GM23338 (cell line): Measurements from ENCODE around the gene ZNF277. TPM values are rescaled to one million over a fixed set of nuclear protein-coding genes. Genes with fewer than 3 reads are reported as not detected.

Experiments
- ATAC-seq: fragments of 200-7000 bp; cut with Tn5 transposase; 3 replicates; pipeline ENCODE4 v1.9.1; 2020
- DNase-seq: peaks from one replicate; pipeline ENCODE4 v3.0.0-alpha.2; 2015; ENCODE audit warnings: low spot score
- H2AFZ ChIP-seq: fragments of 200-600 bp; sonication (generic); 2 replicates; pipeline ENCODE4 v1.8.0; 2016; ENCODE audit warnings: antibody characterized with exemption, mild to moderate bottlenecking, moderate library complexity
- H3F3A ChIP-seq: fragments of 200-600 bp; sonication (generic); replicated peaks from 2 replicates; pipeline ENCODE4 v1.8.0; 2017; ENCODE audit warnings: antibody characterized with exemption, mixed run types, low read depth
- H3K27ac ChIP-seq: fragments of 200-600 bp; sonication (generic); 2 replicates; pipeline ENCODE4 v1.6.1; 2016; ENCODE audit warnings: low read depth
- H3K27me3 ChIP-seq: fragments of 200-600 bp; sonication (generic); 2 replicates; pipeline ENCODE4 v1.8.0; 2016; ENCODE audit warnings: mild to moderate bottlenecking, mixed run types, moderate library complexity; ENCODE audit not compliant: insufficient read depth
- H3K36me3 ChIP-seq: fragments of 200-600 bp; sonication (generic); 2 replicates; pipeline ENCODE4 v1.8.0; 2016; ENCODE audit warnings: mild to moderate bottlenecking; ENCODE audit not compliant: insufficient read depth
- H3K4me1 ChIP-seq: fragments of 200-600 bp; sonication (generic); 2 replicates; pipeline ENCODE4 v1.8.0; 2016; ENCODE audit warnings: mild to moderate bottlenecking, moderate library complexity; ENCODE audit not compliant: insufficient read depth
- H3K4me2 ChIP-seq: fragments of 200-600 bp; sonication (generic); 2 replicates; pipeline ENCODE4 v1.7.1; 2017; ENCODE audit warnings: mixed run types
- H3K4me3 ChIP-seq: fragments of 200-600 bp; sonication (generic); 2 replicates; pipeline ENCODE4 v1.6.1; 2016; ENCODE audit warnings: mixed run types
- H3K79me2 ChIP-seq: fragments of 200-600 bp; sonication (generic); replicated peaks from 2 replicates; pipeline ENCODE4 v1.8.0; 2017; ENCODE audit warnings: mild to moderate bottlenecking; ENCODE audit not compliant: insufficient read depth
- H3K9me2 ChIP-seq: fragments of 200-600 bp; sonication (generic); 2 replicates; pipeline ENCODE4 v1.8.0; 2017; ENCODE audit not compliant: insufficient read depth
- H4K20me1 ChIP-seq: fragments of 200-600 bp; sonication (generic); replicated peaks from 2 replicates; pipeline ENCODE4 v1.8.0; 2017; ENCODE audit warnings: mild to moderate bottlenecking; ENCODE audit not compliant: insufficient read depth
- H3K27ac Mint-ChIP-seq: 2 replicates; pipeline ENCODE4 v1.8.0; 2020; ENCODE audit warnings: inconsistent platforms, mild to moderate bottlenecking, moderate library complexity, mixed read lengths
- H3K27me3 Mint-ChIP-seq: 3 replicates; pipeline ENCODE4 v1.8.0; 2022; ENCODE audit warnings: low read depth, mild to moderate bottlenecking, moderate library complexity, mixed read lengths, inconsistent platforms; ENCODE audit not compliant: insufficient read depth, poor library complexity
- H3K36me3 Mint-ChIP-seq: 3 replicates; pipeline ENCODE4 v1.8.0; 2021; ENCODE audit warnings: low read depth, mild to moderate bottlenecking, inconsistent platforms, moderate library complexity, mixed read lengths
- H3K4me1 Mint-ChIP-seq: 3 replicates; pipeline ENCODE4 v1.8.0; 2020; ENCODE audit warnings: mild to moderate bottlenecking, inconsistent platforms, mixed read lengths
- H3K4me3 Mint-ChIP-seq: 3 replicates; pipeline ENCODE4 v1.8.0; 2021; ENCODE audit warnings: moderate library complexity, mild to moderate bottlenecking, inconsistent platforms, mixed read lengths
- H3K9me3 Mint-ChIP-seq: 3 replicates; pipeline ENCODE4 v1.8.0; 2020; ENCODE audit warnings: moderate library complexity, mild to moderate bottlenecking, inconsistent platforms, mixed read lengths
- CREB1 ChIP-seq: fragments of 250-450 bp; sonication (Bioruptor Pico); IDR thresholded peaks from 2 replicates; pipeline ENCODE4 v1.5.0; 2020; ENCODE audit warnings: low read depth, mild to moderate bottlenecking, moderate library complexity
- EZH2 ChIP-seq: fragments of 200-600 bp; sonication (generic); IDR thresholded peaks from one replicate; pipeline ENCODE4 v1.8.0; 2017; ENCODE audit warnings: antibody characterized with exemption, mild to moderate bottlenecking, low read depth; ENCODE audit not compliant: unreplicated experiment
- EZH2phosphoT487 ChIP-seq: fragments of 200-600 bp; sonication (generic); IDR thresholded peaks from one replicate; pipeline ENCODE4 v1.8.1; 2018; ENCODE audit warnings: antibody characterized with exemption; ENCODE audit not compliant: unreplicated experiment
- JUNB ChIP-seq: IDR thresholded peaks from one replicate; pipeline ENCODE4 v1.6.1; 2016; ENCODE audit warnings: antibody characterized with exemption; ENCODE audit not compliant: unreplicated experiment
- NANOG ChIP-seq: IDR thresholded peaks from 2 replicates; pipeline ENCODE4 v1.6.1; 2016; ENCODE audit warnings: antibody characterized with exemption, borderline replicate concordance
- POLR2AphosphoS5 ChIP-seq: IDR thresholded peaks from 2 replicates; pipeline ENCODE4 v1.6.1; 2016; ENCODE audit warnings: antibody characterized with exemption, low read depth
- STAT1 ChIP-seq: IDR thresholded peaks from one replicate; pipeline ENCODE4 v1.6.1; 2016; ENCODE audit warnings: antibody characterized with exemption; ENCODE audit not compliant: unreplicated experiment
- ZNF114 ChIP-seq: fragments of 250-450 bp; sonication (Bioruptor Pico); IDR thresholded peaks from 2 replicates; pipeline ENCODE4 v1.5.0; 2020; ENCODE audit warnings: mild to moderate bottlenecking, moderate library complexity
- ZNF331 ChIP-seq: fragments of 250-450 bp; sonication (Bioruptor Pico); IDR thresholded peaks from 2 replicates; pipeline ENCODE4 v1.5.0; 2020; ENCODE audit warnings: low read depth, mild to moderate bottlenecking, moderate library complexity
- polyA plus RNA-seq: library from polyadenylated mRNA; unstranded; fragments of >200 nt; fragmentation: Nextera tagmentation; extraction: Ambion mirVana; gene quantifications from 2 replicates; pipeline ENCODE4 v1.2.1, GENCODE V29; 2016
- total RNA-seq: library from RNA; depleted of rRNA; stranded (reverse); fragments of >200 nt; shearing (Covaris generic); gene quantifications from 2 replicates; pipeline ENCODE4 v1.2.3, GENCODE V29; 2014
- TF ChIP-seq, protein P1 (sequence below), 2 experiments: fragments of 200-600 bp in 1 of 2; sonication (generic) in 1 of 2; conservative IDR thresholded peaks; 2 replicates each; pipeline versions ENCODE4 v1.5.1 to v1.6.1; 2016 to 2017; ENCODE audit warnings: antibody characterized with exemption in 2 of 2, low read depth in 2 of 2, mild to moderate bottlenecking in 2 of 2, moderate library complexity in 1 of 2
- TF ChIP-seq, protein P2 (sequence below): fragments of 250-450 bp; sonication (Bioruptor Pico); IDR thresholded peaks from 2 replicates; pipeline ENCODE4 v1.5.0; 2020; ENCODE audit warnings: mild to moderate bottlenecking, moderate library complexity
- TF ChIP-seq, protein P3 (sequence below): IDR thresholded peaks from one replicate; pipeline ENCODE4 v1.6.1; 2018; ENCODE audit warnings: antibody characterized with exemption; ENCODE audit not compliant: unreplicated experiment
- TF ChIP-seq, protein P4 (sequence below): IDR thresholded peaks from 2 replicates; pipeline ENCODE4 v1.6.1; 2016; ENCODE audit warnings: antibody characterized with exemption

ZNF277 gene
- total and polyA plus RNA-seq, 2 experiments from 2014 or later, result 25.4 to 28.9 TPM

DNA sequence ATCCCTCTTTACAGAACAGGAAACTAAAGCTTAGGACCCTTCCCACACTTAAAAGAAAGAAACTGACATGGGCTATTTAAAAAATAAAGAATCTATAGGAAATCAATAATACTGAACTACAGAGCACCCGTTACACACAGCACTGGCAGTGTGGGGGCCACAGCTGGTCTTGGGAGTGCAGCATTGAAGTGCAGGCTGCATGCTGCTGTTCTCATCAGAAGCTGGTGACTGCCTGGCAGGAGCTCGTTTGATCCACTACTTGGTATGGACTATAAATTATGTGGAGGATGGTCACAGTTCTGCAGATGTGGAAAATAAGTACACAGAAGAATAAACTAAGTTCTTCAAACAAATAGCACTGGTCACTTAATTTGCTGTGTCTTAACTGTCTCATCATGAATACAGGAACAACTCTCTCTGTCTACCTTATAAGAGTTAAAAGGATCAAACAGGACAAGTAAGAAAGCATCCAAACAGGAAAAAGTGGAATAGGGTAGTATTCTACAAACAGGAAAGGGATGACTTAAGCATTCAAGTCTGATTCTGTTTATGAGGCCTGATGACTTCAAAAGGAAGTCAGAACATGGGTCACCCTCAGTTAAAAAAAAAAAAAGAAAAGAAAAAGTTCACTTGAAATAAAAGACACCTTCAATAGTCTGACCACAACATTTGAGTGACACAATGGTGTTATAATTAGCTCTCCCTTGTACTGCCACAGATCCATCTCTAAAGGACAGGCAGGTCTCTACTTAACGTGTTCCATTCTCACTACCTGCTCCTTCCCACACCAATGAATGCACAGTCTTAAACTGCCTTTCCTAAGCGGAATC lies 21.3 kb upstream of the ZNF277 start:
- no peaks in the 10 kb centered on the region for H3K27me3 ChIP-seq
- H3K4me2 ChIP-seq, result no peak overlapping the region
- H2AFZ ChIP-seq, result no peak overlapping the region
- no peak overlapping the region for H3K4me3 ChIP-seq
- H3K27me3 Mint-ChIP-seq, result no peaks in the 10 kb centered on the region
- H3K4me1 ChIP-seq, result peaks cover 6% of the 10 kb centered on the region; the same call in 1 of the 2 replicates
- peaks cover 12% of the 10 kb centered on the region for H4K20me1 ChIP-seq
- TF ChIP-seq, protein P1, sequence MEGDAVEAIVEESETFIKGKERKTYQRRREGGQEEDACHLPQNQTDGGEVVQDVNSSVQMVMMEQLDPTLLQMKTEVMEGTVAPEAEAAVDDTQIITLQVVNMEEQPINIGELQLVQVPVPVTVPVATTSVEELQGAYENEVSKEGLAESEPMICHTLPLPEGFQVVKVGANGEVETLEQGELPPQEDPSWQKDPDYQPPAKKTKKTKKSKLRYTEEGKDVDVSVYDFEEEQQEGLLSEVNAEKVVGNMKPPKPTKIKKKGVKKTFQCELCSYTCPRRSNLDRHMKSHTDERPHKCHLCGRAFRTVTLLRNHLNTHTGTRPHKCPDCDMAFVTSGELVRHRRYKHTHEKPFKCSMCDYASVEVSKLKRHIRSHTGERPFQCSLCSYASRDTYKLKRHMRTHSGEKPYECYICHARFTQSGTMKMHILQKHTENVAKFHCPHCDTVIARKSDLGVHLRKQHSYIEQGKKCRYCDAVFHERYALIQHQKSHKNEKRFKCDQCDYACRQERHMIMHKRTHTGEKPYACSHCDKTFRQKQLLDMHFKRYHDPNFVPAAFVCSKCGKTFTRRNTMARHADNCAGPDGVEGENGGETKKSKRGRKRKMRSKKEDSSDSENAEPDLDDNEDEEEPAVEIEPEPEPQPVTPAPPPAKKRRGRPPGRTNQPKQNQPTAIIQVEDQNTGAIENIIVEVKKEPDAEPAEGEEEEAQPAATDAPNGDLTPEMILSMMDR (conservative IDR thresholded peaks at IDR 0.05; ENCODE audit: low read depth in 2 of 2), result no peak
- TF ChIP-seq, protein P2, sequence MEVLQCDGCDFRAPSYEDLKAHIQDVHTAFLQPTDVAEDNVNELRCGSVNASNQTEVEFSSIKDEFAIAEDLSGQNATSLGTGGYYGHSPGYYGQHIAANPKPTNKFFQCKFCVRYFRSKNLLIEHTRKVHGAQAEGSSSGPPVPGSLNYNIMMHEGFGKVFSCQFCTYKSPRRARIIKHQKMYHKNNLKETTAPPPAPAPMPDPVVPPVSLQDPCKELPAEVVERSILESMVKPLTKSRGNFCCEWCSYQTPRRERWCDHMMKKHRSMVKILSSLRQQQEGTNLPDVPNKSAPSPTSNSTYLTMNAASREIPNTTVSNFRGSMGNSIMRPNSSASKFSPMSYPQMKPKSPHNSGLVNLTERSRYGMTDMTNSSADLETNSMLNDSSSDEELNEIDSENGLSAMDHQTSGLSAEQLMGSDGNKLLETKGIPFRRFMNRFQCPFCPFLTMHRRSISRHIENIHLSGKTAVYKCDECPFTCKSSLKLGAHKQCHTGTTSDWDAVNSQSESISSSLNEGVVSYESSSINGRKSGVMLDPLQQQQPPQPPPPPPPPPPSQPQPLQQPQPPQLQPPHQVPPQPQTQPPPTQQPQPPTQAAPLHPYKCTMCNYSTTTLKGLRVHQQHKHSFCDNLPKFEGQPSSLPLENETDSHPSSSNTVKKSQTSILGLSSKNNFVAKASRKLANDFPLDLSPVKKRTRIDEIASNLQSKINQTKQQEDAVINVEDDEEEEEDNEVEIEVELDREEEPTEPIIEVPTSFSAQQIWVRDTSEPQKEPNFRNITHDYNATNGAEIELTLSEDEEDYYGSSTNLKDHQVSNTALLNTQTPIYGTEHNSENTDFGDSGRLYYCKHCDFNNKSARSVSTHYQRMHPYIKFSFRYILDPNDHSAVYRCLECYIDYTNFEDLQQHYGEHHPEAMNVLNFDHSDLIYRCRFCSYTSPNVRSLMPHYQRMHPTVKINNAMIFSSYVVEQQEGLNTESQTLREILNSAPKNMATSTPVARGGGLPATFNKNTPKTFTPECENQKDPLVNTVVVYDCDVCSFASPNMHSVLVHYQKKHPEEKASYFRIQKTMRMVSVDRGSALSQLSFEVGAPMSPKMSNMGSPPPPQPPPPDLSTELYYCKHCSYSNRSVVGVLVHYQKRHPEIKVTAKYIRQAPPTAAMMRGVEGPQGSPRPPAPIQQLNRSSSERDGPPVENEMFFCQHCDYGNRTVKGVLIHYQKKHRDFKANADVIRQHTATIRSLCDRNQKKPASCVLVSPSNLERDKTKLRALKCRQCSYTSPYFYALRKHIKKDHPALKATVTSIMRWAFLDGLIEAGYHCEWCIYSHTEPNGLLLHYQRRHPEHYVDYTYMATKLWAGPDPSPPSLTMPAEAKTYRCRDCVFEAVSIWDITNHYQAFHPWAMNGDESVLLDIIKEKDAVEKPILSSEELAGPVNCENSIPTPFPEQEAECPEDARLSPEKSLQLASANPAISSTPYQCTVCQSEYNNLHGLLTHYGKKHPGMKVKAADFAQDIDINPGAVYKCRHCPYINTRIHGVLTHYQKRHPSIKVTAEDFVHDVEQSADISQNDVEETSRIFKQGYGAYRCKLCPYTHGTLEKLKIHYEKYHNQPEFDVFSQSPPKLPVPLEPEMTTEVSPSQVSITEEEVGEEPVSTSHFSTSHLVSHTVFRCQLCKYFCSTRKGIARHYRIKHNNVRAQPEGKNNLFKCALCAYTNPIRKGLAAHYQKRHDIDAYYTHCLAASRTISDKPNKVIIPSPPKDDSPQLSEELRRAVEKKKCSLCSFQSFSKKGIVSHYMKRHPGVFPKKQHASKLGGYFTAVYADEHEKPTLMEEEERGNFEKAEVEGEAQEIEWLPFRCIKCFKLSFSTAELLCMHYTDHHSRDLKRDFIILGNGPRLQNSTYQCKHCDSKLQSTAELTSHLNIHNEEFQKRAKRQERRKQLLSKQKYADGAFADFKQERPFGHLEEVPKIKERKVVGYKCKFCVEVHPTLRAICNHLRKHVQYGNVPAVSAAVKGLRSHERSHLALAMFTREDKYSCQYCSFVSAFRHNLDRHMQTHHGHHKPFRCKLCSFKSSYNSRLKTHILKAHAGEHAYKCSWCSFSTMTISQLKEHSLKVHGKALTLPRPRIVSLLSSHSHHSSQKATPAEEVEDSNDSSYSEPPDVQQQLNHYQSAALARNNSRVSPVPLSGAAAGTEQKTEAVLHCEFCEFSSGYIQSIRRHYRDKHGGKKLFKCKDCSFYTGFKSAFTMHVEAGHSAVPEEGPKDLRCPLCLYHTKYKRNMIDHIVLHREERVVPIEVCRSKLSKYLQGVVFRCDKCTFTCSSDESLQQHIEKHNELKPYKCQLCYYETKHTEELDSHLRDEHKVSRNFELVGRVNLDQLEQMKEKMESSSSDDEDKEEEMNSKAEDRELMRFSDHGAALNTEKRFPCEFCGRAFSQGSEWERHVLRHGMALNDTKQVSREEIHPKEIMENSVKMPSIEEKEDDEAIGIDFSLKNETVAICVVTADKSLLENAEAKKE (CRISPR knock-in tag), result no peak
- TF ChIP-seq ZNF114 (CRISPR knock-in tag) (no peak), STAT1 (no peak), JUNB (no peak), ZNF331 (CRISPR knock-in tag) (no peak), NANOG (no peak), CREB1 (no peak), POLR2AphosphoS5 (no peak), EZH2phosphoT487 (no peak), EZH2 (no peak)
- TF ChIP-seq, protein P3, sequence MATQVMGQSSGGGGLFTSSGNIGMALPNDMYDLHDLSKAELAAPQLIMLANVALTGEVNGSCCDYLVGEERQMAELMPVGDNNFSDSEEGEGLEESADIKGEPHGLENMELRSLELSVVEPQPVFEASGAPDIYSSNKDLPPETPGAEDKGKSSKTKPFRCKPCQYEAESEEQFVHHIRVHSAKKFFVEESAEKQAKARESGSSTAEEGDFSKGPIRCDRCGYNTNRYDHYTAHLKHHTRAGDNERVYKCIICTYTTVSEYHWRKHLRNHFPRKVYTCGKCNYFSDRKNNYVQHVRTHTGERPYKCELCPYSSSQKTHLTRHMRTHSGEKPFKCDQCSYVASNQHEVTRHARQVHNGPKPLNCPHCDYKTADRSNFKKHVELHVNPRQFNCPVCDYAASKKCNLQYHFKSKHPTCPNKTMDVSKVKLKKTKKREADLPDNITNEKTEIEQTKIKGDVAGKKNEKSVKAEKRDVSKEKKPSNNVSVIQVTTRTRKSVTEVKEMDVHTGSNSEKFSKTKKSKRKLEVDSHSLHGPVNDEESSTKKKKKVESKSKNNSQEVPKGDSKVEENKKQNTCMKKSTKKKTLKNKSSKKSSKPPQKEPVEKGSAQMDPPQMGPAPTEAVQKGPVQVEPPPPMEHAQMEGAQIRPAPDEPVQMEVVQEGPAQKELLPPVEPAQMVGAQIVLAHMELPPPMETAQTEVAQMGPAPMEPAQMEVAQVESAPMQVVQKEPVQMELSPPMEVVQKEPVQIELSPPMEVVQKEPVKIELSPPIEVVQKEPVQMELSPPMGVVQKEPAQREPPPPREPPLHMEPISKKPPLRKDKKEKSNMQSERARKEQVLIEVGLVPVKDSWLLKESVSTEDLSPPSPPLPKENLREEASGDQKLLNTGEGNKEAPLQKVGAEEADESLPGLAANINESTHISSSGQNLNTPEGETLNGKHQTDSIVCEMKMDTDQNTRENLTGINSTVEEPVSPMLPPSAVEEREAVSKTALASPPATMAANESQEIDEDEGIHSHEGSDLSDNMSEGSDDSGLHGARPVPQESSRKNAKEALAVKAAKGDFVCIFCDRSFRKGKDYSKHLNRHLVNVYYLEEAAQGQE, result no peak
- TF ChIP-seq, protein P4, sequence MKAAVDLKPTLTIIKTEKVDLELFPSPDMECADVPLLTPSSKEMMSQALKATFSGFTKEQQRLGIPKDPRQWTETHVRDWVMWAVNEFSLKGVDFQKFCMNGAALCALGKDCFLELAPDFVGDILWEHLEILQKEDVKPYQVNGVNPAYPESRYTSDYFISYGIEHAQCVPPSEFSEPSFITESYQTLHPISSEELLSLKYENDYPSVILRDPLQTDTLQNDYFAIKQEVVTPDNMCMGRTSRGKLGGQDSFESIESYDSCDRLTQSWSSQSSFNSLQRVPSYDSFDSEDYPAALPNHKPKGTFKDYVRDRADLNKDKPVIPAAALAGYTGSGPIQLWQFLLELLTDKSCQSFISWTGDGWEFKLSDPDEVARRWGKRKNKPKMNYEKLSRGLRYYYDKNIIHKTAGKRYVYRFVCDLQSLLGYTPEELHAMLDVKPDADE, result no peak
- H3K36me3 Mint-ChIP-seq, result no peaks in the 10 kb centered on the region
- peaks cover 95% of the 10 kb centered on the region for H3K79me2 ChIP-seq
- H3K27ac Mint-ChIP-seq, result no peak overlapping the region
- no peaks in the 10 kb centered on the region for H3F3A ChIP-seq
- no peaks in the 10 kb centered on the region for H3K36me3 ChIP-seq
- H3K27ac ChIP-seq, result no peak overlapping the region
- H3K4me1 Mint-ChIP-seq, result peaks cover 27% of the 10 kb centered on the region
- no peak for ATAC-seq
- no peaks in the 10 kb centered on the region for H3K9me2 ChIP-seq
- H3K4me3 Mint-ChIP-seq, result no peak overlapping the region
- no peaks in the 10 kb centered on the region for H3K9me3 Mint-ChIP-seq
- no peak for DNase-seq
